K562 (cell line): ENCODE measurements around the gene KRTAP10-4. TPM values are rescaled to one million over a fixed set of nuclear protein-coding genes. Genes with fewer than 3 reads are reported as not detected.
A peak's percentile ranks its signal among the peaks of the same experiment; 100 is the strongest.

ENCODE experiments used
- ATAC-seq: fragments of 200-7000 bp; cut with Tn5 transposase; 3 replicates; pipeline ENCODE4 v1.9.1; 2020; ENCODE audit warnings: moderate library complexity
- BruUV-seq: library from RNA; stranded (reverse); fragments of 400-500 nt; replicated peaks from 2 replicates; lab custom pipeline; 2021; lab: Mats Ljungman, UMichigan
- CTCF ChIA-PET: fragments of 300-600 bp; formaldehyde crosslinking; extraction: SDS; loops from one replicate; lab custom pipeline; 2021; ENCODE audit warnings: low intra/inter-chr PET ratio; lab: Yijun Ruan, JAX
- POLR2A ChIA-PET: fragments of 300-600, 350-650 bp; sonication (Branson Sonifier 250); formaldehyde crosslinking; extraction: SDS; loops from one replicate; lab custom pipeline; 2021; ENCODE audit warnings: antibody characterized with exemption, inconsistent platforms; lab: Yijun Ruan, JAX
- DNase-seq, 4 experiments: peaks; one replicate each; pipeline versions ENCODE4 v3.0.0 to v3.0.0-alpha.2; 2011 to 2018; ENCODE audit warnings: low spot score in 3 of 4, mixed read lengths in 3 of 4; ENCODE audit errors: extremely low read depth in 1 of 4
- FAIRE-seq: peaks from 2 replicates; lab custom pipeline; 2011; peaks lifted over from hg19 to GRCh38; lab: Jason Lieb, UNC
- H2AFZ ChIP-seq: 2 replicates; pipeline ENCODE4 v1.6.0; 2011; ENCODE audit warnings: low read depth, low read length, control low read depth, inconsistent platforms
- H3K27ac ChIP-seq: fragments of 200-600 bp; 3 replicates; pipeline ENCODE4 v1.8.0; 2011; ENCODE audit warnings: low read depth, mild to moderate bottlenecking, control low read depth, inconsistent platforms, low read length, moderate library complexity, mixed read lengths; ENCODE audit errors: extremely low read depth
- H3K27me3 ChIP-seq, 2 experiments: fragments of 300-600 bp in 1 of 2; 2 replicates in 1 of 2; 3 replicates in 1 of 2; pipeline versions ENCODE4 v1.6.0 to v1.8.0; 2011; ENCODE audit warnings: inconsistent platforms in 2 of 2, low read length in 2 of 2, mild to moderate bottlenecking in 1 of 2, mixed read lengths in 1 of 2, moderate library complexity in 1 of 2; ENCODE audit not compliant: control insufficient read depth in 2 of 2, insufficient read depth in 2 of 2
- H3K36me3 ChIP-seq: fragments of 300-600 bp; 3 replicates; pipeline ENCODE4 v1.8.0; 2011; ENCODE audit warnings: mild to moderate bottlenecking, low read length, inconsistent platforms; ENCODE audit not compliant: control insufficient read depth, insufficient read depth
- H3K4me1 ChIP-seq, 2 experiments: fragments of 200-600 bp in 1 of 2; replicated peaks in 1 of 2; 2 replicates in 1 of 2; 3 replicates in 1 of 2; pipeline versions ENCODE4 v1.5.1 to v1.8.0; 2011; ENCODE audit warnings: inconsistent platforms in 2 of 2, low read length in 2 of 2, mild to moderate bottlenecking in 1 of 2, mixed read lengths in 1 of 2, moderate library complexity in 1 of 2; ENCODE audit not compliant: control insufficient read depth in 2 of 2, insufficient read depth in 2 of 2
- H3K4me2 ChIP-seq: 2 replicates; pipeline ENCODE4 v1.6.1; 2011; ENCODE audit warnings: low read length, control low read depth, inconsistent platforms, mixed read lengths; ENCODE audit not compliant: insufficient read depth
- H3K4me3 ChIP-seq: fragments of 200-600 bp; sonication (generic), shearing (Covaris generic); 2 replicates; pipeline ENCODE4 v1.5.1; 2016; ENCODE audit warnings: control low read depth, inconsistent platforms
- H3K79me2 ChIP-seq: fragments of 200-600 bp; 3 replicates; pipeline ENCODE4 v1.8.0; 2011; ENCODE audit warnings: low read length, inconsistent platforms; ENCODE audit not compliant: control insufficient read depth, insufficient read depth
- H3K9ac ChIP-seq, 2 experiments: 2 replicates each; pipeline versions ENCODE4 v1.6.0 to v1.6.1; 2011; ENCODE audit warnings: low read depth in 2 of 2, low read length in 2 of 2, control low read depth in 1 of 2, inconsistent platforms in 1 of 2, mild to moderate bottlenecking in 1 of 2, mixed read lengths in 1 of 2; ENCODE audit not compliant: insufficient read depth in 1 of 2
- H3K9me1 ChIP-seq: one replicate; pipeline ENCODE4 v1.6.0; 2011; ENCODE audit warnings: inconsistent platforms, mild to moderate bottlenecking, low read length, moderate library complexity; ENCODE audit not compliant: control insufficient read depth, insufficient read depth
- H3K9me3 ChIP-seq: replicated peaks from 2 replicates; pipeline ENCODE4 v1.5.1; 2011; ENCODE audit warnings: low read depth, low read length, inconsistent platforms; ENCODE audit not compliant: control insufficient read depth, insufficient read depth
- H4K20me1 ChIP-seq: replicated peaks from 2 replicates; pipeline ENCODE4 v1.6.1; 2011; ENCODE audit warnings: low read length, inconsistent platforms, mixed read lengths; ENCODE audit not compliant: control insufficient read depth, insufficient read depth
- RHOXF2B ChIP-seq: fragments of 250-450 bp; sonication (Bioruptor Pico); conservative IDR thresholded peaks from 2 replicates; pipeline ENCODE4 v1.5.1; 2021
- TAF9B ChIP-seq: fragments of 450-650 bp; IDR thresholded peaks from 2 replicates; pipeline ENCODE4 v1.6.1; 2018; ENCODE audit warnings: mild to moderate bottlenecking; ENCODE audit not compliant: partially characterized antibody
- USF2 ChIP-seq: sonication (generic); formaldehyde crosslinking; IDR thresholded peaks from 2 replicates; pipeline ENCODE4 v1.5.0; 2020; ENCODE audit warnings: missing genetic modification reagents
- WGBS: fragments of 100-300 bp; shearing (Covaris generic); methylation state at CpG from one replicate; pipeline ENCODE4 v1.1.6; 2016; ENCODE audit warnings: low coverage, mixed read lengths; ENCODE audit not compliant: insufficient coverage; ENCODE audit errors: missing lambda C conversion rate; 5-methylcytosine and 5-hydroxymethylcytosine counted together
- in situ Hi-C: fragments of 300-500 bp; cut with MboI; formaldehyde crosslinking; loops from 4 replicates; pipeline ENCODE4 v1.15.0; 2018; ENCODE audit warnings: inconsistent platforms, mixed read lengths
- intact Hi-C: fragments of 100-400 bp; cut with micrococcal nuclease; formaldehyde crosslinking; loops from 2 replicates; pipeline ENCODE4 v1.14.2; 2022
- polyA plus RNA-seq, 8 experiments: library from polyadenylated mRNA; depleted of rRNA in 4 of 8; stranded (reverse) in 5 of 8; unstranded in 3 of 8; fragments of >200 nt; fragmentation: Nextera tagmentation in 2 of 8; fragmentation: Illumina TruSeq in 1 of 8; extraction: Ambion mirVana in 2 of 8; extraction: Trizol in 1 of 8; gene quantifications; 2 replicates each; pipeline versions ENCODE4 v1.2.1 to v1.2.3, GENCODE V29; 2011 to 2014; ENCODE audit warnings: inconsistent platforms in 1 of 8, missing spikeins in 1 of 8
- total RNA-seq, 7 experiments: library from RNA; depleted of rRNA in 6 of 7; stranded (reverse); fragments of >200 nt in 6 of 7; fragmentation: Illumina TruSeq in 2 of 7; extraction: Trizol in 2 of 7; gene quantifications; 2 replicates each; pipeline versions ENCODE4 v1.2.1 to v1.2.3, GENCODE V29; 2011 to 2021; ENCODE audit warnings: low replicate concordance in 1 of 7

Gene KRTAP10-4
- total and polyA plus RNA-seq, 9 of the 15 experiments (the other 6 are each of a cell fraction or from before 2014, with no cell fraction given), result not detected

GRCh38 chr21:44526096-44526997 lies 47.2 kb upstream of the KRTAP10-4 start:
- no peak overlapping the region for H3K4me3 ChIP-seq
- intact Hi-C loops (no loop called here), in situ Hi-C loops (no loop called here)
- FAIRE-seq (no peak), DNase-seq (no peak), ATAC-seq (no peak)
- no peaks in the 10 kb centered on the region for H3K36me3 ChIP-seq
- peaks cover 0 to 16% of the 10 kb centered on the region in 2 experiments; a peak in 1 of 5 replicates for H3K4me1 ChIP-seq
- peaks cover 21% of the 10 kb centered on the region; the same call in 1 of the 2 replicates for H3K9me3 ChIP-seq
- 2% methylated on average over 11 of the region's 12 CpGs for WGBS
- no peaks in the 10 kb centered on the region for H3K79me2 ChIP-seq
- ChIA-PET CTCF (no interaction called here), POLR2A (interaction anchor here (0.5 kb wide), 1 partner anchor 42 kb away, joined by 3 read pairs; no protein-coding TSS in a partner anchor)
- H3K9ac ChIP-seq, result no peak overlapping the region
- no peak for TF ChIP-seq TAF9B
- TF ChIP-seq RHOXF2B, result no peak
- peak; percentile 10; the same call in 1 of the 2 replicates for TF ChIP-seq USF2 (CRISPR knock-in tag)
- H4K20me1 ChIP-seq, result peaks cover 13% of the 10 kb centered on the region; the same call in 1 of the 2 replicates
- BruUV-seq, result no TSS peak
- H3K9me1 ChIP-seq, result no peaks in the 10 kb centered on the region
- H3K27ac ChIP-seq, result no peak overlapping the region
- H3K4me2 ChIP-seq, result no peak overlapping the region
- H3K27me3 ChIP-seq, result peaks cover 30 to 64% of the 10 kb centered on the region in 2 experiments; a peak in 4 of 5 replicates
- no peak overlapping the region for H2AFZ ChIP-seq
